ENCODE results near the gene PLCB4.
A peak's percentile ranks its signal among the peaks of the same experiment; 100 is the strongest.

The PLCB4 gene

GRCh38 chr20:9392892-9393857 is 324.3 kb downstream of the PLCB4 start:
- DNase-seq (ENCODE audit: low read depth in 2 of 3, low spot score in 2 of 3), result no peak

DNA sequence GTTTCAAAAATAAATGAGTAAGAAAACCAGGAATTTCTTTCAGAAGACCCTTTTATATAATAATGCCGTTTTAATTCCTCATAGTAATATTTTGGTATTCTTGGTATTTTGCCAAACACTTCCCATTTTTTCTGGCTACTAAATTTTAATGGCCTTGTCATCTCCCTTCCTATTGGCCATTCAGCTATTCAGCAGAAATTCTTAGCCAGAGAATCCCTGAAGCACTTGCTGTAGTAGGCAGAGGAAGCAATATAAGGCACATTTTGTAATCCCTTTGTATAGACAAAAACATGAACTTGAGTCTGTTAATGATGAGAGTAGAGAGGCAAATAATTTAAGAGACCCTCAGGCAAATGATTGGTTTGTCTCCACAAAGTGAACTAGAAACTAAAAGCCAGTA is 327.1 kb downstream of the PLCB4 start:
- no peak for DNase-seq (ENCODE audit: low read depth in 2 of 3, low spot score in 2 of 3)

DNA sequence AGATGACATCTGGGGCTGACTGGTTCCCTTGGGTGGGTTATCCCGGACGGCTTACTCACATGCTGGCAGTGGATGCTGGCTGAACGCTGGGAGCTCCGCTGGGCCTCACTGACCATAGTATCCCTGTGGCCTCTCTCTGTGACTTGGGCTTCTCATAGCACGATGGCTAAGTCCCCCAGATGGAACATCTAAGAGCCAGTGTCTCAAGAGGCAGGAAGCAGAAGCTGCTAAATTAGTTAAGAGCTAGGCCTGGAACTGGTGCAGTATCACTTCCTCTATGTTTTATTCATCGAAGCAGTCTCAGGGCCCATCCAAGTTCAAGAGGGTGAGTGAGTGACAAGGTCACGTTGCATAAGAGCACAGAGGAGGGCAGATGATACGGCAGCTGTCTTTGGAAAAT is 329.0 kb downstream of the PLCB4 start:
- no peak for DNase-seq (ENCODE audit: low read depth in 2 of 3, low spot score in 2 of 3)

DNA sequence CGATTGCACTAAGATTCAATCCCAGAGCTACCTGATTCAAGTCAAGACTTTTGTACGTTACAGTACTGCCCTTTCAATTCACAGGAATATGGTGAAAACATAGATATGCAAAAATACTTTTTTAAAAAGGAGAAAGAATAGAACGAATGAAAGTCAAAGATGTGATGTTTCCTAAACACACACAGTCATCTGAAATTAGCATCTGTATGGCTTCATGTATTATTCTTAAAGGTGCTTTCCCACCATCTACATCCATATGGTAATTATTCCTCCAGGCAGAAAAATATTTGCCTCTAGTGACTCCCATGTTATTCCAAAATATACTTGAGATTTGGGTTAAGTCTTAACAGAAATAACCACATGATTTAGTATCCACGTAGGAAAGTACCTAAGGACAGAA is 330.0 kb downstream of the PLCB4 start:
- no peak for DNase-seq (ENCODE audit: low read depth in 2 of 3, low spot score in 2 of 3)

- DNase-seq (ENCODE audit: low read depth in 2 of 3, low spot score in 2 of 3), result no peak
Observed at GRCh38 chr20:9399322-9399721, 330.4 kb downstream of the PLCB4 start.

DNA sequence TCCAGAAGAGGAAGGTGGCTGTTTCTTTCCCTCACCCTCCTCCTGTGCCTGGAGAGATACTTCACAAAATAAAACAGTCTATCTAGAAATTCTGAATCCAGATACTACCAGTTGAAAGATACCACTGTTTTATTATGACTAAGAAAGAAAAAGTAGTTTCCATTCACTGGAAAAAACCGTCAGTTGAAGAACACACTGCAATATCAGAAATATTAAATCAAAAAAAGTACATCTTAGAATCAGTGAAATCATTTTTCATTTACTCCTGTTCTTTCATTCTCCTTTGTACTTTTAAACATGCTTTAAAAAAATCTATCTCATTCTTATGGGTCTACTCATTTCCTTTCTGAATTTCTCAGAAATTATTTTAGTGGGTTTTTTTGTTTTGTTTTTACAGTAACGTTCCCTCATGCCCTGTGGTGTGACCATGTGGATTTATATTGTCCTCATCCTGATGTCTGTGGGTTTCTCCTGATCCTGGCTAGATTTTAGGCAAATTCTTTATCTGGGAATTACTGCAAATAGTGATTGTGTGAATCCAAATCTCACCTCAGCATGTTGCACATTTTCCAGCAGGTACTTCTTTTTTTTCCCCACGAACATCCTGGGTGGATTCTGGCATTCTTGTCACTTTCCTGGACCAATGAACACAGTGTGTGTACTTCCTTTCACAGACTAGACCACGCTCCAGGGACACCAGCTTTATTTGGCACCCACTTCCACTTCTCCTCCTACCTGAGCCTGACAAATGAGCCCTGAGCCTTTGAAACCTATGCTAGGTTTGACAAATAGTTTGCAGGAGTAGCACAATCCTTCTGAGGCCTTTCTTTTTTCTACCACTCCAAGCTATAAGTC is 331.5 kb downstream of the PLCB4 start:
- no peak for DNase-seq (ENCODE audit: low read depth in 2 of 3, low spot score in 2 of 3)

- no peak for DNase-seq (ENCODE audit: low read depth in 2 of 3, low spot score in 2 of 3)
Observed at GRCh38 chr20:9401371-9401770, 332.5 kb downstream of the PLCB4 start.

- DNase-seq (ENCODE audit: low read depth in 2 of 3, low spot score in 2 of 3), result no peak
Observed at GRCh38 chr20:9402141-9402540, 333.3 kb downstream of the PLCB4 start.

DNA sequence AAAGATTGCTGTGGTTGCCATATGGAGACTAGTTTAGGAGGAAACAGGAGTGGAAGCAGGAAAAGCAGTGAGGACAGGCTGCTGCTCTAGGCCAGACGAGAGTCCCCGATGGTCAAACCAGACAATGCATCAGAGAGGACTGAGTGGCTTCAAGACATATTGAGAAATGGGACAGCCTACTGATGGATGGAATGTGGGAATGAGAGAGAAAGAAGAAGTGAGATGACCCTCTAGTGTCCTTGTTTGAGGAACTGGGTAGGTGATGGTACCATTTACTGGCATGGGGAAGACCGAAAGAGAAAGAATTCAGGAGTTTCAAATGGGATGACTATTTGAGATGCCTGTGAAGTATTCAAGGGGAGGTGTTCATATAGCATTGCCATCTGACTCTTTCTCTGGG is 333.7 kb downstream of the PLCB4 start:
- no peak for DNase-seq (ENCODE audit: low read depth in 2 of 3, low spot score in 2 of 3)

- no peak for DNase-seq (ENCODE audit: low read depth in 2 of 3, low spot score in 2 of 3)
Observed at GRCh38 chr20:9403448-9403847, 334.6 kb downstream of the PLCB4 start.

GRCh38 chr20:9407805-9408421 is 339.0 kb downstream of the PLCB4 start:
- DNase-seq (ENCODE audit: low read depth in 2 of 3, low spot score in 2 of 3), result peak in 1 of 3 experiments; percentile 30

GRCh38 chr20:9408422-9409300 is 339.8 kb downstream of the PLCB4 start:
- no peak for DNase-seq (ENCODE audit: low read depth in 2 of 3, low spot score in 2 of 3)

DNA sequence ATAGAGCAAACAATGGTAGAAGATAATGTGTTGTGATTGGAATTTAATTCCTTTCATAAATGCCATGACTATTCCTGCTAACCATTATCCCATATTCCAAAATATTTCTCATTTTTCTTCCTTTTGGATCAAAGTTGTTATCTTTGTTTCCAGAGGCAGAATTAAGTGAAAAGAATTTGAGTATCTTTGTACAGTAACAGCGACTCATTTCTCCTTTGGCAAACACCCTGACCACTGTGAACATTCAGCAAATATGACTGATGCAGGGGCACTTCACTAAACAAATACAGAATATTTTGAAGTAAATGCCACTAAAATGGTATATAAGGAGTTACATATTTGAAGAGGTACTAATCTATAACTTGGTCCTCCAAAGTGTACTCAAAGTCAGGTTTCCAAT is 340.5 kb downstream of the PLCB4 start:
- DNase-seq (ENCODE audit: low read depth in 2 of 3, low spot score in 2 of 3), result no peak

DNA sequence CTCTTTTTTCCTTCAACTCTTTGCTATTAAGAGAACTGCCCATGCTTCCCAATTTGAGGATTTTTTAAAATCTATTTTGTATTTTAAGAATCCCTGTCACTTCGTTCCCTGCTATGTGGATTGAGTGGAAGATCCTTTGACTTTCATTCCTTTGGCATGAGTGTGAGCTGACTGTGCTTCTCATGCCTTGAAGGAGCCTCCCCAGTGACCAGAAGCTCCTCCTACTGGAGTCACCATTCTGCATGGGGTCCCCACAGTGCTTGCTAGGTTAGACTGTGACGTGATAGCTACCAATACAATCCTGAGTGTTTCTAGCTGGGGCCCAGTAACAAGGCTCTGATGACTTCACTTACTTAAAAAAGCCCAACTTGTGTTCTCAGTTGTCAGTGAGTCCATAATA is 341.1 kb downstream of the PLCB4 start:
- no peak for DNase-seq (ENCODE audit: low read depth in 2 of 3, low spot score in 2 of 3)

GRCh38 chr20:9411833-9412232 is 342.9 kb downstream of the PLCB4 start:
- DNase-seq (ENCODE audit: low read depth in 2 of 3, low spot score in 2 of 3), result no peak

- DNase-seq (ENCODE audit: low read depth in 2 of 3, low spot score in 2 of 3), result no peak
Observed at GRCh38 chr20:9412309-9412708, 343.4 kb downstream of the PLCB4 start.

GRCh38 chr20:9413001-9413400 is 344.1 kb downstream of the PLCB4 start:
- no peak for DNase-seq (ENCODE audit: low read depth in 2 of 3, low spot score in 2 of 3)

DNA sequence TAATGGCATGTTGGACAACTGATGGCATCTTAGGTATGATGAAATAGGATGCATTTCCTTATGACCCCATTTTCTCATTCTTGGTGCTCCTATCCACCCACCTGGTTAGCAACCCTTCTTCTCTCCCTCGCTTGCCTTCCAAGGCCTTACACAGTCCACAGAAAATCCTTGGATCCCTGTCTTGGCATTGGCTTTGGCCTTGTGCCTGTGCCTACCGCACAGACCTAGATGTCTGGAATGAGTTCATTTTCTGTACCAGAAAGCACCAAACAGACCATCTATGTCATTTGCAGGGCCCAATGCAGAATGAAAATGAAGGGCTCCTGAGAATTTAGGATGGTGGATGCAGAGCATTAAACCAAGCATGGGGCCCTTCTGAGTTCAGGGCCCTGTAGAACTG is 346.5 kb downstream of the PLCB4 start:
- no peak for DNase-seq (ENCODE audit: low read depth in 2 of 3, low spot score in 2 of 3)

DNA sequence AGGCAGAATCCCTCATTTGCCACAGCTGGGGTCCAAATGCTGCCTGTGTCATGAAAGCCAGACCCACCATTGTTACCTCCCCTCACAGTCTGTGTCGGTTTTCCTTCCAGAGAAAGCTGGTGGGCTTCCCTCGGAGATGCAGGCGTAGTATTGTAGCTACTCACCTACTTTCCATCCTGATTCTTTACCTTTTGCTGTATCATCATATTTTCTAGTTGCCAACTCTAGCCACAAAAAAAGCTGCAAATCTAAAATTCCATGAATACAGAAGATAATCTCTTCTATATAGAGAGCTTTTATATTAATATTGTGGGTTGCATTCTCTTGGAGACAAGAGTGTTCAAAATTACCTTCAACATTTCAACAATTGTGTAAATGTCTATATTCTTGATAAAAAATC is 347.5 kb downstream of the PLCB4 start:
- DNase-seq (ENCODE audit: low read depth in 2 of 3, low spot score in 2 of 3), result no peak

DNA sequence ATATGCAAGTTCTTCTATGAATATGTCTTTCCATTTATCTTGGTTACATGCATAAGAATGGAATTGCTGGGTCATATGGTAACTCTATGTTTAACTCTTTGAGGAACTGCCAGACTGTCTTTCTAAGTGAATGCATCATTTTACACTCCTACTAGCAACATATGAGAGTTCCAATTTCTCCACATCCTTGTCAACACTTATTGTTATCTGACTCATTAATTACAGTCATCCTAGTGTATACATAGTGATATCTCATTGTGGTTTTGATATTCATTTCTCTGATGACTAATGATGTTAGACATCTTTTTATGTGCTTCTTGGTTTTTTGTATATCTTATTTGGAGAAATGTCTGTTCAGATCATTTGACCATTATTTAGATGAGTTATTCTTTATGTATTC is 348.8 kb downstream of the PLCB4 start:
- no peak for DNase-seq (ENCODE audit: low read depth in 2 of 3, low spot score in 2 of 3)
